ENCODE data around the gene KANK2.

GRCh38 chr19:11179716-11180297 is 17.5 kb downstream of the KANK2 start:
- no peak for TF ChIP-seq TAF1 (IDR thresholded peaks at IDR 0.05; ENCODE audit: low read depth)
- TF ChIP-seq, protein P1, sequence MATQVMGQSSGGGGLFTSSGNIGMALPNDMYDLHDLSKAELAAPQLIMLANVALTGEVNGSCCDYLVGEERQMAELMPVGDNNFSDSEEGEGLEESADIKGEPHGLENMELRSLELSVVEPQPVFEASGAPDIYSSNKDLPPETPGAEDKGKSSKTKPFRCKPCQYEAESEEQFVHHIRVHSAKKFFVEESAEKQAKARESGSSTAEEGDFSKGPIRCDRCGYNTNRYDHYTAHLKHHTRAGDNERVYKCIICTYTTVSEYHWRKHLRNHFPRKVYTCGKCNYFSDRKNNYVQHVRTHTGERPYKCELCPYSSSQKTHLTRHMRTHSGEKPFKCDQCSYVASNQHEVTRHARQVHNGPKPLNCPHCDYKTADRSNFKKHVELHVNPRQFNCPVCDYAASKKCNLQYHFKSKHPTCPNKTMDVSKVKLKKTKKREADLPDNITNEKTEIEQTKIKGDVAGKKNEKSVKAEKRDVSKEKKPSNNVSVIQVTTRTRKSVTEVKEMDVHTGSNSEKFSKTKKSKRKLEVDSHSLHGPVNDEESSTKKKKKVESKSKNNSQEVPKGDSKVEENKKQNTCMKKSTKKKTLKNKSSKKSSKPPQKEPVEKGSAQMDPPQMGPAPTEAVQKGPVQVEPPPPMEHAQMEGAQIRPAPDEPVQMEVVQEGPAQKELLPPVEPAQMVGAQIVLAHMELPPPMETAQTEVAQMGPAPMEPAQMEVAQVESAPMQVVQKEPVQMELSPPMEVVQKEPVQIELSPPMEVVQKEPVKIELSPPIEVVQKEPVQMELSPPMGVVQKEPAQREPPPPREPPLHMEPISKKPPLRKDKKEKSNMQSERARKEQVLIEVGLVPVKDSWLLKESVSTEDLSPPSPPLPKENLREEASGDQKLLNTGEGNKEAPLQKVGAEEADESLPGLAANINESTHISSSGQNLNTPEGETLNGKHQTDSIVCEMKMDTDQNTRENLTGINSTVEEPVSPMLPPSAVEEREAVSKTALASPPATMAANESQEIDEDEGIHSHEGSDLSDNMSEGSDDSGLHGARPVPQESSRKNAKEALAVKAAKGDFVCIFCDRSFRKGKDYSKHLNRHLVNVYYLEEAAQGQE (IDR thresholded peaks at IDR 0.05; ENCODE audit: low read depth): no peak
- TF ChIP-seq EP300 (IDR thresholded peaks at IDR 0.05; ENCODE audit: borderline replicate concordance): no peak
- TF ChIP-seq, protein P2, sequence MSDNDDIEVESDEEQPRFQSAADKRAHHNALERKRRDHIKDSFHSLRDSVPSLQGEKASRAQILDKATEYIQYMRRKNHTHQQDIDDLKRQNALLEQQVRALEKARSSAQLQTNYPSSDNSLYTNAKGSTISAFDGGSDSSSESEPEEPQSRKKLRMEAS (IDR thresholded peaks at IDR 0.05): no peak
- TF ChIP-seq RAD21 (IDR thresholded peaks at IDR 0.05; ENCODE audit: low read depth): no peak
- no peak for TF ChIP-seq CEBPB (IDR thresholded peaks at IDR 0.05)
- no peak for TF ChIP-seq TCF12 (IDR thresholded peaks at IDR 0.05; ENCODE audit: low read depth)
- TF ChIP-seq USF1 (IDR thresholded peaks at IDR 0.05): no peak

All from Ishikawa (cell line).